Suprapubic skin (tissue), 4 donors: Measurements from ENCODE around the gene EML1. TPM values are rescaled to one million over a fixed set of nuclear protein-coding genes. Genes with fewer than 3 reads are reported as not detected.

Experiments used
- DNase-seq, 2 donors: peaks; one replicate each; pipeline ENCODE4 v3.0.0-alpha.2; 2019; ENCODE audit warnings: low spot score in 2 of 2
- H3K27ac ChIP-seq: fragments of 200-600 bp; sonication (generic); one replicate; pipeline ENCODE4 v1.5.1; 2019
- H3K27me3 ChIP-seq: fragments of 200-600 bp; sonication (generic); one replicate; pipeline ENCODE4 v1.5.1; 2019
- H3K36me3 ChIP-seq: fragments of 200-600 bp; sonication (generic); one replicate; pipeline ENCODE4 v1.5.1; 2019
- H3K4me1 ChIP-seq: fragments of 200-600 bp; sonication (generic); one replicate; pipeline ENCODE4 v1.5.1; 2019
- H3K4me3 ChIP-seq: fragments of 200-600 bp; sonication (generic); one replicate; pipeline ENCODE4 v1.5.1; 2019; ENCODE audit warnings: mild to moderate bottlenecking
- H3K9me3 ChIP-seq: fragments of 200-600 bp; sonication (generic); one replicate; pipeline ENCODE4 v1.5.1; 2019
- EP300 ChIP-seq: sonication (generic); formaldehyde crosslinking; IDR thresholded peaks from one replicate; pipeline ENCODE4 v1.6.1; 2017; ENCODE audit warnings: antibody characterized with exemption
- POLR2A ChIP-seq, 2 donors: fragments of 450-650 bp; IDR thresholded peaks; one replicate each; pipeline ENCODE4 v1.6.1; 2017; ENCODE audit warnings: antibody characterized with exemption in 2 of 2, mild to moderate bottlenecking in 2 of 2, moderate library complexity in 2 of 2
- POLR2AphosphoS5 ChIP-seq, 3 donors: sonication (generic); formaldehyde crosslinking; IDR thresholded peaks; one replicate each; pipeline ENCODE4 v1.6.1; 2017; ENCODE audit warnings: antibody characterized with exemption in 3 of 3
- WGBS: methylation state at CpG from one replicate; pipeline ENCODE4 v1.1.5; 2018; 5-methylcytosine and 5-hydroxymethylcytosine counted together
- total RNA-seq, 4 donors: library from RNA; depleted of rRNA; stranded (reverse); fragments of >200 nt; gene quantifications; one replicate each; pipeline ENCODE4 v1.1.0, GENCODE V29; 2016
- TF ChIP-seq, protein P1 (sequence below), 2 donors: fragments of 200-600 bp in 1 of 2; fragments of 450-650 bp in 1 of 2; sonication (generic) in 1 of 2; IDR thresholded peaks; one replicate each; pipeline ENCODE4 v1.5.1; 2016 to 2019; ENCODE audit warnings: antibody characterized with exemption in 2 of 2, mild to moderate bottlenecking in 1 of 2, moderate library complexity in 1 of 2

The EML1 gene
- total RNA-seq, 4 donors from 2014 or later: 9.6 to 17.6 (median 15.4) TPM

DNA sequence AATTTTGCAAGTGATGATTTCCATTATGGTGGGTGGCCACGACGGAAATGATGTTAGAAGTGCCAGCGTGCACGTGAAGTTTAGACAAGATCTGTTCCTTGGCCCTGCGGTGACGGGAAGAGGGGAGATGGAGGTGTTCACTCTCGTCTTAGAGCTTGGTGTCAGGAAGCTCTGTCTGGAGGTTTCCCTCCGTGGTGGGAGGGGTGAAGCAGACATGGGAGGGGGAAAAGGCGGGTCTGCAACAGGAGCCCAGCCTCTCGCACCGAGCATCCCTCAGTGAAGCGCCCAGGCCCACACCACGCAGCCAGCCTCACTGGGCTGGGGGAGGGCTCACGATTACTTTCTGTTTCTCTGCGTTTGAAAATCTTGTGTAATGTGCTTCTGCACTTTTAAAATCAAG lies 26.3 kb downstream of the EML1 start:
- no peak for DNase-seq
- H3K27ac ChIP-seq: no peak overlapping the region
- H3K4me3 ChIP-seq: no peak overlapping the region
- H3K36me3 ChIP-seq: no peaks in the 10 kb centered on the region
- H3K4me1 ChIP-seq: peaks cover 16% of the 10 kb centered on the region
- no peaks in the 10 kb centered on the region for H3K27me3 ChIP-seq
- 70% methylated on average over 15 of the region's 15 CpGs for WGBS
- no peak for TF ChIP-seq POLR2A (IDR thresholded peaks at IDR 0.05)
- TF ChIP-seq EP300: no peak
- no peak for TF ChIP-seq POLR2AphosphoS5 (IDR thresholded peaks at IDR 0.05)
- TF ChIP-seq, protein P1, sequence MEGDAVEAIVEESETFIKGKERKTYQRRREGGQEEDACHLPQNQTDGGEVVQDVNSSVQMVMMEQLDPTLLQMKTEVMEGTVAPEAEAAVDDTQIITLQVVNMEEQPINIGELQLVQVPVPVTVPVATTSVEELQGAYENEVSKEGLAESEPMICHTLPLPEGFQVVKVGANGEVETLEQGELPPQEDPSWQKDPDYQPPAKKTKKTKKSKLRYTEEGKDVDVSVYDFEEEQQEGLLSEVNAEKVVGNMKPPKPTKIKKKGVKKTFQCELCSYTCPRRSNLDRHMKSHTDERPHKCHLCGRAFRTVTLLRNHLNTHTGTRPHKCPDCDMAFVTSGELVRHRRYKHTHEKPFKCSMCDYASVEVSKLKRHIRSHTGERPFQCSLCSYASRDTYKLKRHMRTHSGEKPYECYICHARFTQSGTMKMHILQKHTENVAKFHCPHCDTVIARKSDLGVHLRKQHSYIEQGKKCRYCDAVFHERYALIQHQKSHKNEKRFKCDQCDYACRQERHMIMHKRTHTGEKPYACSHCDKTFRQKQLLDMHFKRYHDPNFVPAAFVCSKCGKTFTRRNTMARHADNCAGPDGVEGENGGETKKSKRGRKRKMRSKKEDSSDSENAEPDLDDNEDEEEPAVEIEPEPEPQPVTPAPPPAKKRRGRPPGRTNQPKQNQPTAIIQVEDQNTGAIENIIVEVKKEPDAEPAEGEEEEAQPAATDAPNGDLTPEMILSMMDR (IDR thresholded peaks at IDR 0.05): no peak
- no peaks in the 10 kb centered on the region for H3K9me3 ChIP-seq

DNA sequence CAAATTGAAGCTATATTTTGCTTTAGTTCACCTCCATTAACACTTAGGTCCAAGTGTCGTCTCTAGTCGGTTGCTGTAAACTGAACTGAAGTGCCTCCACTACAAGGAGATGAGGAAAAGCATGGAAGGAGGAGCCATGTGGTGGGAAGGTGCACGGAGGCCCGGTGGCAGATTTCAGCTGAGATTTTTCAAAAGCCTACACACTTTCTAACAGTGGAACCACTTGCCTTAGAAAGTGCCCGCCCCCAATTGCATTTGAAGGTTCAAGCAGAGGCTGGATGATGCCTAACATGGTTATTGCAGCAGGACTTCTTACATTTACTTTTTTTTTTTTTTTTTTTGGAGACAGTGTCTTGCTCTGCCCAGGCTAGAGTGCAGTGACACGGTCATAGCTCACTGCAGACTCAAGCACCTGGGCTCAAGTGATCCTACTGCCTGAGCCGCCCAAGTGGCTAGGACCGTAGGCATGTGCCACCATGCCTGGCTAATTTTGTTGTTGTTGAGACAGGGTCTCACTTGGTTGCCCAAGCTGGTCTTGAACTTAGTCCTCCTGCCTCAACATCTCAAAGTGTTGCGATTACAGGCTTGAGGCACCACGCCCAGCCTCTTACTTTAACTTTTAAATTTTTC lies 27.6 kb downstream of the EML1 start:
- H3K4me1 ChIP-seq: peaks cover 16% of the 10 kb centered on the region
- H3K4me3 ChIP-seq: no peak overlapping the region
- H3K36me3 ChIP-seq: no peaks in the 10 kb centered on the region
- no peaks in the 10 kb centered on the region for H3K9me3 ChIP-seq
- WGBS: 93% methylated on average over 10 of the region's 10 CpGs
- DNase-seq: no peak
- TF ChIP-seq POLR2A (IDR thresholded peaks at IDR 0.05): no peak
- TF ChIP-seq POLR2AphosphoS5 (IDR thresholded peaks at IDR 0.05): no peak
- TF ChIP-seq EP300: no peak
- TF ChIP-seq, protein P1 (IDR thresholded peaks at IDR 0.05): no peak
- H3K27me3 ChIP-seq: no peaks in the 10 kb centered on the region
- H3K27ac ChIP-seq: no peak overlapping the region

DNA sequence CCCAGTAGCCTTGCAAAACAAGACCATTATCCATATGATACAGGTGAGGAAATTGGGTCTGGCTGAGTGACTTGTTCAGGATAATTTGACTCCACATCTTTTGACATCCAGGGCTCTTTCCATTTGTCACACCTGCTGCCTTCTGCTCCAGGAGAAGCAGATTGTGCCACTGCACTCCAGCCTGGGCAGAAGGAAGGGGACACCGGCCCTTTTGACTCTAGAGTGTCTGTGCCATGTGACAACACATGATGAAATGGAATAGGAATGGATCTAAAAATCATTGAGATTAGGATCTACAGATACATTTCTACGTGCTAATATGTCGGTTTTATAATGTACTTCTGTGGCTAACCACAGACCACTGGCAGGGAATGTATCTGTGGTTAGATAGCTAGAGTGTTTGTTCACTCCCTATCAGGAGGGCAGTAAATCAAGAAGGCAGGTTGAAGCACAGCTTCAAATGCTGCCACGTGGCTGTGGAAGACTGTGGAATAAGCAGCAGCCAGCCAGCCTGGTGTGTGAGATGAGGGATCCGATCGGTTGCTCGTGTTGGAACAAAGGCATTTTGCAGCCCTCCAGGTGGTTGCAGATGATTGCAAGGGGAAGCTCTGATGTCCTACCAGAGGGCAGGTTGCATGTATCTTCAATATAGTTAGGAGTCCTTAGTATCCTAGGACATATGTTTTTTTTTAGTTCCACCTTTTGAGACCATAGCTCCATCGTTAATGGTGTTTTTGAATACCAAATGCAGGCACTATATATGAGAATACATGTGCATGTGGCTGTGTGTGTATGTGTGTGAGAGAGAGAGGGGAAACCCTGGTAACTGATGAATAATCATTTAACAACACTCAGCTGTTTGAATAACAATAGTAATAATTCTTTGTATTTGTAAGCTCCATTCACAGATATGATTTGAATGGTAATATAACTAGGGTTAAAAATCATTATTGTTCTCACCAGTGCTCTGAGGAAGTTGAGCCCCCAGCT lies 28.6 kb downstream of the EML1 start:
- TF ChIP-seq EP300 (no peak), POLR2AphosphoS5 (IDR thresholded peaks at IDR 0.05) (no peak), POLR2A (IDR thresholded peaks at IDR 0.05) (no peak)
- TF ChIP-seq, protein P1 (IDR thresholded peaks at IDR 0.05): no peak
- DNase-seq: no peak
- peaks cover 16% of the 10 kb centered on the region for H3K4me1 ChIP-seq
- H3K27ac ChIP-seq: no peak overlapping the region
- H3K27me3 ChIP-seq: no peaks in the 10 kb centered on the region
- 41% methylated on average over 8 of the region's 8 CpGs for WGBS
- H3K9me3 ChIP-seq: no peaks in the 10 kb centered on the region
- no peaks in the 10 kb centered on the region for H3K36me3 ChIP-seq
- H3K4me3 ChIP-seq: no peak overlapping the region

DNA sequence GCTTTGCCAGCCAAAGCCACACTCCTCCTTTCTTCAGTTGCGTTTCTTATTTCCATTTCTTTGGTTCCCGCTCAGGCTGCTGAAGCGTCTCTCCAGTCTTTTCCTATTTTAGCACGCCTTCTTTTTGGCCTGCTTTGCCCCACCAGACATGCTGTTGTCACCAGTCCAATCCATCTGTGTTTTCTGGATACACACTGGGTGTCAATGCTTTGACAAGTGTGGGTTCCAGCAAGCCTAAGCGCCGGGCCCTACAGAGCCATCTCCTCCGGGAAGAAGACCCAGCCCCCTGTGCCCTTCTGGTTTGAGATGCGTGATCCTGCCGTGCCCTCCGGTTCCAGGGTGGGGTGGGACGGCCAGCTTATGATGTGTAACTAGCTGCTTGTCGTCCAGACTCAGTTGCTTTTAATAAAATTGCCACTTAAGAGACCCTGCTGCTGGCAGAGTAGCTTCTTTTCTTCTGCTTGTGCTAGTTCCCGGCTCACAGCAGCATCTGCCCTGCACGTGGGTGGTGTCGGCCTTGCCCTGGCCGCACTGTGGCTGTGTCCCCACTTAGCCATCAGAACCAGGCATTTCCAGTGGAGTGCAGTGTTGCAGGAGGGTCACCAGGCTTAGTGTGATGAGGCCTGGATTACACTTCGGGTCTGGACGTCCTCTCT lies 29.7 kb downstream of the EML1 start:
- Histone ChIP-seq H3K36me3 (no peaks in the 10 kb centered on the region), H3K4me3 (no peak overlapping the region), H3K27ac (no peak overlapping the region), H3K4me1 (peaks cover 16% of the 10 kb centered on the region), H3K27me3 (no peaks in the 10 kb centered on the region), H3K9me3 (no peaks in the 10 kb centered on the region)
- TF ChIP-seq, protein P1 (IDR thresholded peaks at IDR 0.05): no peak
- TF ChIP-seq EP300 (no peak), POLR2A (IDR thresholded peaks at IDR 0.05) (no peak), POLR2AphosphoS5 (IDR thresholded peaks at IDR 0.05) (no peak)
- 67% methylated on average over 14 of the region's 18 CpGs for WGBS
- DNase-seq: no peak
